GM12891 (cell line): ENCODE data around the gene ZNF581.

Experiments
- DNase-seq: peaks from one replicate; pipeline ENCODE4 v3.0.0; 2011; ENCODE audit warnings: low spot score; ENCODE audit not compliant: insufficient read length
- FAIRE-seq: peaks from 2 replicates; lab custom pipeline; 2011; peaks lifted over from hg19 to GRCh38; lab: Jason Lieb, UNC
- PAX5 ChIP-seq: IDR thresholded peaks from 2 replicates; pipeline ENCODE4 v1.6.1; 2011; ENCODE audit warnings: low read length, moderate library complexity, mild to moderate bottlenecking; ENCODE audit not compliant: insufficient read depth, severe bottlenecking
- POLR2A ChIP-seq: IDR thresholded peaks from 2 replicates; pipeline ENCODE4 v1.6.1; 2011; ENCODE audit warnings: low read depth, low read length, control low read depth
- POLR2AphosphoS5 ChIP-seq: IDR thresholded peaks from 2 replicates; pipeline ENCODE4 v1.6.1; 2011; ENCODE audit warnings: low read depth, low read length, control low read depth
- POU2F2 ChIP-seq: IDR thresholded peaks from 2 replicates; pipeline ENCODE4 v1.6.1; 2011; ENCODE audit warnings: low read depth, mild to moderate bottlenecking, control low read depth, low read length, moderate library complexity
- SPI1 ChIP-seq: IDR thresholded peaks from 2 replicates; pipeline ENCODE4 v1.6.1; 2011; ENCODE audit warnings: low read depth, low read length, control low read depth
- TAF1 ChIP-seq: IDR thresholded peaks from 2 replicates; pipeline ENCODE4 v1.6.1; 2011; ENCODE audit warnings: low read depth, low read length, control low read depth

The ZNF581 gene

DNA sequence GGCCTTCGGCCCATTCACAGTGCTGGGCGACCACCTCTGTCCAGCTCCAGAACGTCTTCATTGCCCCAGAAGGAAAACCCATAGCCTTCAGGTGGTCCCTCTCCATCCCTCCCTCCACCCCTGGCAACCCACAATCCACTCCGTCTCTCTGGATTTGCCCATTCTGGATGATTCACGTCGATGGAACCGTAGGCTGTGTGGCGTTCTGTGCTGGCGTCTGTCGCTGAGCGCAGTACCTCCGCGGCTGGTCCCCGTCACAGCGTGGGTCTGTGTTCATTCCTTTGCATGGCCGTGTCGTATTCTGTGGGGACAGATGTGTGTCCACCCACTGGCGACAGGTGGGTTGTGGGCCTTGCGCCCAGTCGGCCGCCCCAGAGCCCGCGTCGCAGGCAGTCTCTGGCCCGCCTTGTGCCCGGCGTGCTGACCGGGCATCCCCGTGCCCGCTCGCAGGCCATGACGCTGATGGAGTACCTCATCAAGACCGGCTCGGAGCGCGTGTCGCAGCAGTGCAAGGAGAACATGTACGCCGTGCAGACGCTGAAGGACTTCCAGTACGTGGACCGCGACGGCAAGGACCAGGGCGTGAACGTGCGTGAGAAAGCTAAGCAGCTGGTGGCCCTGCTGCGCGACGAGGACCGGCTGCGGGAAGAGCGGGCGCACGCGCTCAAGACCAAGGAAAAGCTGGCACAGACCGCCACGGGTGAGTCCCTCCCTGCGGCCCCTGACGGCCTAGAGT lies 41.7 kb downstream of the ZNF581 start:
- DNase-seq, result no peak
- TF ChIP-seq POLR2A (no peak), POLR2AphosphoS5 (no peak), TAF1 (no peak), PAX5 (no peak), POU2F2 (no peak), SPI1 (no peak)
- FAIRE-seq, result no peak

- no peak for TF ChIP-seq TAF1
- no peak for TF ChIP-seq POLR2A
- no peak for TF ChIP-seq POU2F2
- no peak for TF ChIP-seq POLR2AphosphoS5
- TF ChIP-seq PAX5, result no peak
- no peak for TF ChIP-seq SPI1
- FAIRE-seq (no peak), DNase-seq (no peak)
Measured at GRCh38 chr19:55685776-55686175, 42.3 kb downstream of the ZNF581 start.

- DNase-seq (no peak), FAIRE-seq (no peak)
- no peak for TF ChIP-seq POLR2AphosphoS5
- no peak for TF ChIP-seq POU2F2
- no peak for TF ChIP-seq SPI1
- no peak for TF ChIP-seq PAX5
- no peak for TF ChIP-seq TAF1
- TF ChIP-seq POLR2A, result no peak
Measured at GRCh38 chr19:55686311-55687050, 43.0 kb downstream of the ZNF581 start.

- TF ChIP-seq POLR2A, result no peak
- FAIRE-seq (no peak), DNase-seq (no peak)
Measured at GRCh38 chr19:55687281-55688201, 44.1 kb downstream of the ZNF581 start.

GRCh38 chr19:55688422-55689218 lies 45.2 kb downstream of the ZNF581 start:
- DNase-seq, result no peak
- TF ChIP-seq SPI1 (no peak), POLR2AphosphoS5 (no peak)
- FAIRE-seq, result peak; percentile 57

DNA sequence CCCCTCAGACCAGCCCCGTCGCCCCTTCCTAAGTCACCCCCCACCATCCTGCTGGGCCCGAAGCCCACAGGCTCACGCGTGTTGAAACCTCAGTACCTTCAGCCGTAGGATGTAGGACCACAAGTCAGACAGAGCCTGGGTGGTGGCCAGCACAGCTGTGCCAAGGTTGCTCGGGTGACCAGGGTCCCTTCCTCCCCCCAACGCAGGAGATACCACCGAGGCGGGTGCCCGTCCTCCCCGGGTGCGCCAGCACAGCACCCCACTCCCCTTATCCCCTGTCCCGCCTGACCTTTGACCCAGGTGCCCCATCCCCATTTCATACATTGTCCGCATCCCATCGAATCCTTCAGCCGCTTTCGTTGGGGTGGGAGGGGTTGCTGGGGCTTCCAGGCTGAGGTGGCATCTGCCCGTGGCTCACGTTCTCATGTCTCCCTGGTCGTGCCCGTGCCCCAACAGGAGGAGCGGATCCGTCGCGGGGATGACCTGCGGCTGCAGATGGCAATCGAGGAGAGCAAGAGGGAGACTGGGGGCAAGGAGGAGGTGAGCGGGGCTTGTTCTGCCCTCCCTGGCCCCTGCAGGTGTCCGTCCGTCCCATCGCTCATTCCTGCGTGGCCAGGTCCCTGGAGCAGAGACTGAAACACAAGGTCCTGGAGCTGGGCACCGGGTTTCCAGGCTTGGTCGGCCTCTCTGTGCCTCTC lies 46.1 kb downstream of the ZNF581 start:
- FAIRE-seq (no peak), DNase-seq (no peak)
- no peak for TF ChIP-seq POLR2A
- no peak for TF ChIP-seq PAX5
- TF ChIP-seq POLR2AphosphoS5, result no peak
- no peak for TF ChIP-seq TAF1
- no peak for TF ChIP-seq SPI1
- no peak for TF ChIP-seq POU2F2

DNA sequence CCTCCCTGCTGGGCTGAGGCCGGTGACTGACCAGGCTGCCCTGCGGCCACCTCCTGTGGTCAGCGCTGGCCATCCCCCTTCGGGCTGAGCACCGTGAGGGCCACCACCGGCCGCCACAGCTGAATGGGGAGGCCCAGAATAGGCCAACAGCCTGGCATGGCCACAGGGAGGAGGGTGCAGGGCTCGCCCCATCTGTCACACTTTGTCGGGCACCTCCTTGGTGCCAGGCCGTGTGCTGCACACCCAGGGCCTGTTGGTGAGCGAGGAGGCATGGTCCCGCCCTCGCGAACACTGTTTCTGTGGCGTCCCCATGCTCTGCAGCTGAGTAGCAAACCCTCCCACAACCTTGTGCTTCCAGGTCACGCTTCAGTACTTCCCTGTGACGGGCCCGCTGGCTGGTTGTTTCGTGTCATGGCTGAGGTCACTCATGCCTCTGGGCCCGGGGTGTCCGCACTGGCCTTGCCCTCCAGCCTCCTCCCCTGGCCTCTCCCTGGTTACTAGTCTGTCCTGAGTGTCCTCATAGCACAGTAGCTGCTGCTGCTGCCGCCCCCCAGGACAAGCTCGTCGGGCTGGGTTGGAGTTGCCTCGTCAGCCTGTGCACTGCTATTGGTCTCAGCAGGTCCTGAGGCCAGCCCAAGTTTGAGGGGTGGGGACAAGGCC lies 46.8 kb downstream of the ZNF581 start:
- no peak for DNase-seq
- TF ChIP-seq POLR2AphosphoS5, result no peak
- no peak for FAIRE-seq

- no peak for FAIRE-seq
- DNase-seq, result no peak
- TF ChIP-seq POU2F2, result no peak
- no peak for TF ChIP-seq SPI1
- TF ChIP-seq POLR2AphosphoS5, result no peak
Measured at GRCh38 chr19:55690769-55691545, 47.5 kb downstream of the ZNF581 start.
